HG02798 (cell line): ENCODE results near the gene CT47C1.
"Not testable (repeated sequence)": the region's sequence is repeated elsewhere in the genome, so short reads cannot be mapped to it uniquely, and the experiment has no call there.

Experiments used
- ATAC-seq: cut with Tn5 transposase; IDR thresholded peaks from one replicate; pipeline ENCODE4 v1.9.1; 2021; ENCODE audit warnings: mild to moderate bottlenecking; ENCODE audit not compliant: unreplicated experiment, poor library complexity

Gene CT47C1

GRCh38 chrX:119072744-119073143 is at the start of gene CT47C1:
CT47C1 (plus strand) TSS chrX:119072993; CDS start chrX:119073226, 233 bp downstream.
- ATAC-seq = no peak

- ATAC-seq = no peak
Measured at GRCh38 chrX:119025900-119026299, 46.9 kb upstream of the CT47C1 start.

GRCh38 chrX:119026344-119026743 is 46.4 kb upstream of the CT47C1 start:
- ATAC-seq = not testable (repeated sequence)

- ATAC-seq = not testable (repeated sequence)
Measured at GRCh38 chrX:119027960-119028732, 44.6 kb upstream of the CT47C1 start.

- ATAC-seq = no peak
Measured at GRCh38 chrX:119028733-119029330, 44.0 kb upstream of the CT47C1 start.

GRCh38 chrX:119029656-119030055 is 43.1 kb upstream of the CT47C1 start:
- ATAC-seq = not testable (repeated sequence)

- ATAC-seq = no peak
Measured at GRCh38 chrX:119030990-119031389, 41.8 kb upstream of the CT47C1 start.

GRCh38 chrX:119036107-119037029 is 36.4 kb upstream of the CT47C1 start:
- no peak for ATAC-seq

GRCh38 chrX:119040432-119040831 is 32.4 kb upstream of the CT47C1 start:
- ATAC-seq = no peak

- ATAC-seq = no peak
Measured at GRCh38 chrX:119041175-119041574, 31.6 kb upstream of the CT47C1 start.

GRCh38 chrX:119042040-119042439 is 30.8 kb upstream of the CT47C1 start:
- no peak for ATAC-seq

- no peak for ATAC-seq
Measured at GRCh38 chrX:119042996-119043395, 29.8 kb upstream of the CT47C1 start.

GRCh38 chrX:119045884-119046283 is 26.9 kb upstream of the CT47C1 start:
- ATAC-seq = no peak

- ATAC-seq = no peak
Measured at GRCh38 chrX:119055687-119056086, 17.1 kb upstream of the CT47C1 start.

- ATAC-seq = no peak
Measured at GRCh38 chrX:119062750-119063374, 9.9 kb upstream of the CT47C1 start.

- no peak for ATAC-seq
Measured at GRCh38 chrX:119063428-119063827, 9.4 kb upstream of the CT47C1 start.

- ATAC-seq = no peak
Measured at GRCh38 chrX:119067023-119067739, 5.6 kb upstream of the CT47C1 start.

GRCh38 chrX:119069128-119069527 is 3.7 kb upstream of the CT47C1 start:
- no peak for ATAC-seq

GRCh38 chrX:119069762-119070161 is 3.0 kb upstream of the CT47C1 start:
- ATAC-seq = no peak

GRCh38 chrX:119071381-119071780 is 1.4 kb upstream of the CT47C1 start:
- peak; percentile 66 for ATAC-seq
